Activated T-helper 17 cell treated with anti-CD3 and anti-CD28 coated beads, Interleukin-2, amount 50 U/mL, for 72 hours (primary cell): ENCODE data around the gene LIPA. TPM values are rescaled to one million over a fixed set of nuclear protein-coding genes. Genes with fewer than 3 reads are reported as not detected.
"Not testable (repeated sequence)": the region's sequence is repeated elsewhere in the genome, so short reads cannot be mapped to it uniquely, and the experiment has no call there.

Source experiments
- ATAC-seq: fragments of 150-1000 bp; cut with Tn5 transposase; replicated peaks from 2 replicates; pipeline ENCODE4 v1.10.0; 2021; ENCODE audit warnings: mild to moderate bottlenecking, moderate library complexity
- H3K27ac Mint-ChIP-seq: one replicate; pipeline ENCODE4 v1.8.0; 2022; ENCODE audit warnings: mixed read lengths
- H3K27me3 Mint-ChIP-seq: one replicate; pipeline ENCODE4 v1.8.0; 2022; ENCODE audit warnings: mixed read lengths
- H3K36me3 Mint-ChIP-seq: one replicate; pipeline ENCODE4 v1.8.0; 2022; ENCODE audit warnings: low read depth, mild to moderate bottlenecking, mixed read lengths
- H3K4me1 Mint-ChIP-seq: one replicate; pipeline ENCODE4 v1.8.0; 2022; ENCODE audit warnings: mixed read lengths
- H3K4me3 Mint-ChIP-seq: one replicate; pipeline ENCODE4 v1.8.0; 2022; ENCODE audit warnings: mild to moderate bottlenecking, mixed read lengths
- H3K9me3 Mint-ChIP-seq: one replicate; pipeline ENCODE4 v1.8.0; 2022; ENCODE audit warnings: mixed read lengths
- total RNA-seq, 2 donors: library from RNA; stranded (reverse); gene quantifications; one replicate each; pipeline ENCODE4 v1.2.3, GENCODE V29; 2022

The LIPA gene
- total RNA-seq, 2 donors from 2014 or later: 26.4 to 68.5 TPM

DNA sequence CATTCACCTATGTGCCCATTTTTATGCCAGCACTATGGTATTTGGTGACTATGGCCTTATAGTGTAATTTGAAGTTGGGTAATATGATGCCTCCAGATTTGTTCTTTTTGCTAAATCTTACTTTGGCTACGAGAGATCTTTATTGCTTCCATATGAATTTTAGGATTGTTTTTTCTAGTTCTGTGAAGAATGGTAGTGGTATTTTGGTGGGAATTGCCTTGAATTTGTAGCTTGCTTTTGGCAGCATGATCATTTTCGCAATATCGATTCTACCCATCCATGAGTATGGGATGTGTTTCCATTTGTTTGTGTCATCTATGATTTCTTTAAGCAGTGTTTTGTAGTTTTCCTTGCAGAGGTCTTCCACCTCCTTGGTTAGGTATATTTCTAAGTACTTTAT lies 60.3 kb downstream of the LIPA start:
- not testable (repeated sequence) for ATAC-seq, H3K27ac Mint-ChIP-seq, H3K27me3 Mint-ChIP-seq, H3K9me3 Mint-ChIP-seq, H3K4me1 Mint-ChIP-seq, H3K4me3 Mint-ChIP-seq, H3K36me3 Mint-ChIP-seq

DNA sequence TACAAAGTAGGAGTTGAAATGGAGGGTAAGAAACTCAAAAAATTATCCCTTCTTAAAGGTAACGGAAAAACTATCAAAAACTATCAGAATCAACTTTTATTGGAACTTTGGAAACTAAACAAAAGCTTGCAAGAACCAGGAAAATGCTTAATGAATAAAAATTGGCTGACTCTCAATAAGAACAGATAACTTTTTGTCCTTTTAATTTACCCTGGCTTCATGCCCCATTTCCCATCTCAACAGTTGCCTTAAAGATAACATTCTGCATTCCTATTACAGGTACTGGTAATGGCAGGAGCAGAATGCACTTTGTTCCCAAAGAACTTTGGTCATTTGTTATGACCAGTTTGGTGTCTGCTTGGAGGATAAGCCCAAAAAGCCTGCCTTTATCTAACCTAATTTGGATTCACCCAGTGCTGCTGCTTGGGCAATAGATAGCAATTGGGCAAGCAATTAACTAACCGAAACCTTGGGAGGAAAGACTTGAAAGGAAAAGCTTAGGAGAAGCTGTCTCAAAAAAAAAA lies 62.3 kb downstream of the LIPA start:
- Mint-ChIP-seq H3K9me3 (no peaks in the 10 kb centered on the region), H3K4me3 (no peak overlapping the region), H3K36me3 (no peaks in the 10 kb centered on the region), H3K27ac (no peak overlapping the region), H3K27me3 (peaks cover 10% of the 10 kb centered on the region), H3K4me1 (no peaks in the 10 kb centered on the region)
- no peak for ATAC-seq

DNA sequence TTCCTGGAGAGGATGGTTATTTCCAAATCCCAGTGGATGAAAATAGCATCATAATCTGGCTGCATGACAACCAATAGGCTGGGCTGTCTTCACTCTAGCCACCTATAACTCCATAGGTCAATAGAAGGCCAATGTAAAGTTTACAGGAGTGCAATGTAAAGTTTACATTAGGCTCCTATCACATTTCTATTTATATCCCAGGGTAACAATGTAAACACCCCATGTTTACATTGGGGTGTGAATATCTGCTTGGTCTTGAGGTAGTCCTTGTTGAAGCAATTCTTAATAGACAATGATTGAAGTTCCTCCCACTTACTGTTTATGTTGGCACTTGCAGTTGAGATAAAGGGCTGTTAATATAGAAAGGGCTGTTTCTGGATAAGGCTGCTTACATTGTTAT lies 65.9 kb downstream of the LIPA start:
- no peak for ATAC-seq
- H3K27me3 Mint-ChIP-seq: peaks cover 4% of the 10 kb centered on the region

DNA sequence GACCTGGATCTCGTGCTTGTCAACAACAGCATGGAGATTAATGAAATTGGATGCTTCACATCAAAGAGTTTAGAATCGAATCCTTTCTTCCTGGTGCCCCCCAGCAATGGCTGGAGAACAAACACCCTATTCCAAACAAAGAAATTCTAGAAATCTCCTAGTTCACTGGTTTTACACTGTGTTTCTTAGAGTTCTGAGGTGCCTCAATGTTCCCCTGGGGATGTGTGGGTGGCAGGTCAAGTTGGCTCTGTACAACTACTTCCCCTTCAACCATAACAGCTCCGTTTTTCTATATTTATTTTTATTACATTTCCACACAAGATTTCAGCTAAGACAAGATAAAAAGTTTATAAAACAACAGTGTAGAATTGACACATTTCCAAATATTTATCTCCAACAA lies 66.9 kb downstream of the LIPA start:
- no peak overlapping the region for H3K27ac Mint-ChIP-seq
- peaks cover 4% of the 10 kb centered on the region for H3K27me3 Mint-ChIP-seq
- no peak for ATAC-seq
- no peak overlapping the region for H3K4me3 Mint-ChIP-seq
- no peaks in the 10 kb centered on the region for H3K36me3 Mint-ChIP-seq
- no peaks in the 10 kb centered on the region for H3K9me3 Mint-ChIP-seq
- H3K4me1 Mint-ChIP-seq: no peaks in the 10 kb centered on the region

More for the DNA sequence above, 65.9 kb downstream of the LIPA start:
- Mint-ChIP-seq H3K36me3 (no peaks in the 10 kb centered on the region), H3K4me3 (no peak overlapping the region), H3K27ac (no peak overlapping the region), H3K9me3 (no peaks in the 10 kb centered on the region), H3K4me1 (no peaks in the 10 kb centered on the region)

DNA sequence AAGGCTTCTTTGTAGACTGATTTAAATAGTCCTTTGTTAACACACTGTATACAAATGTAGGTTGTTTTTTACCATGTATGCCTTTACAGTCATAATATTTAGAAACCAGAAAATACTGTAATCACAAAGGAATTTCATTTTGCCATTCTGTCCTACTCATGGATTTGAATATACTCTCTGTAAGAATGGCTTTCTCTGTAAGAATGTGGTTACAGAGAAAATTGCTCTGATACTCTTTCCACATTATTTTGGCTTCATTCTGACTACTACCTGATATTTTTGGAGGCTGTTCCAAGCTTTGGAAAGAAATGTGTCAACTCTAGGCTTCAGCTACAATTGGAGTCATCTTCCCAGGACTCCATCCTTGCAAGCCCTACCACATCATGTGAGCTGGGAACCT lies 68.0 kb downstream of the LIPA start:
- Mint-ChIP-seq H3K27me3 (peaks cover 4% of the 10 kb centered on the region), H3K4me3 (no peak overlapping the region), H3K36me3 (no peaks in the 10 kb centered on the region), H3K27ac (no peak overlapping the region), H3K4me1 (no peaks in the 10 kb centered on the region), H3K9me3 (no peaks in the 10 kb centered on the region)
- no peak for ATAC-seq

DNA sequence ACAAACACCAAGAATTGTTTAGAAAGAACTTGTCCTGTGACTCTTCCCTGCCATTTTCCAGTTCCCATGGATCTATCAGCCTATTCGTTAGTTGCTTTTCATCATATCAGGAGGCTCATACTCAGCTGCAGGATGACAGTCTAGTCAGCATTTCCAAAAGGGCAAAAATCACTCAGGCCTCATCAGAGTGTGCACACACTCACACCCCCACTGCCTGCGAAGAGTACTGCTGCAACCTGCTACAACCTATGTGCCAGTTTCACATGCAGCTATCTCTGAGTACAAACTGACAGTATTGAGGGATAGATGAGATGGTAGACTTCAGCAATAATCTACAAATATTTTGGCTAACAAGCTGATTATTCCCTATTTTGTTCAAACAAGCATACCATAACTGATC lies 68.7 kb downstream of the LIPA start:
- H3K27me3 Mint-ChIP-seq: peaks cover 4% of the 10 kb centered on the region

DNA sequence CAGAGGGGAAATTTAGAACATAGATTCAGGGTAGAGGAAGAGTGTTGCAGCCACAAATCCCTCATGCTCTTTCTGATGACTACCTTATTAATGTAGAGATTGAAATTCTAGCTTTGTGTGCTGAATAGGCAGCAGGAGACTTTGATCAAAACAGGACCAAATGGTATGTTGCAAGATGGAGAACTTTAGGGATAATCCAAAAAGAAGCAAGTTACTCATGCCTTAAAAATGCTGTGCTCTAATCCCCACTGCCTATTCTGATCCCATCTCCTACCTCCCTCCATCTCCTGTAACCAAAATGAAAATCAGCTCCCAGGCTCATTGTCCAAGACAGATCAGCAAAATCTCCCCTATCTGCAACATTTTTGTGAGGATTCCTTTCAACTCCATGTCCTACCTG lies 75.8 kb downstream of the LIPA start:
- ATAC-seq: no peak
- Mint-ChIP-seq H3K36me3 (no peaks in the 10 kb centered on the region), H3K4me1 (peaks cover 6% of the 10 kb centered on the region), H3K4me3 (no peak overlapping the region), H3K27ac (no peak overlapping the region), H3K9me3 (no peaks in the 10 kb centered on the region), H3K27me3 (peaks cover 24% of the 10 kb centered on the region)

More for the DNA sequence above, 68.7 kb downstream of the LIPA start:
- Mint-ChIP-seq H3K27ac (no peak overlapping the region), H3K9me3 (no peaks in the 10 kb centered on the region), H3K4me1 (no peaks in the 10 kb centered on the region), H3K36me3 (no peaks in the 10 kb centered on the region), H3K4me3 (no peak overlapping the region)
- ATAC-seq: peak; percentile 44

DNA sequence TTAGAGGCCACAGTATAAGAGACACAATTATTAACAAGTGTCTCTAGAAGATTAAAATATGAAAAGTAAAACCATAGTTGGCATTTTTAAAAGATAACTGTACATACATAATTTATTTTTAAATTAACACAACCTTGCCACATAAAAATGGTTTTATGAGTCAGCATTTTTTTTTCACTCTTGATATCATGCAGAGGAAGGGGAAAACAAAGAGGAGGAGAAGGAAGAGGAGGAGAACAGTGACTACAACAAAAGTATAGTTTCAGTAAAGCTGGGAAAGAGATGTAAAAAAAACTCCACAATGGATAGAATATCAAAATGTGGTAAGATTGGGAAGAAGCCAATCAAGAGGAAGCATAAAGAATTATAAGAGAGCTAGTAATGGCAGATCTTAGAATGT lies 78.5 kb downstream of the LIPA start:
- Mint-ChIP-seq H3K4me1 (peaks cover 6% of the 10 kb centered on the region), H3K4me3 (no peak overlapping the region), H3K36me3 (no peaks in the 10 kb centered on the region), H3K9me3 (no peaks in the 10 kb centered on the region), H3K27ac (no peak overlapping the region), H3K27me3 (peaks cover 28% of the 10 kb centered on the region)
- ATAC-seq: no peak

DNA sequence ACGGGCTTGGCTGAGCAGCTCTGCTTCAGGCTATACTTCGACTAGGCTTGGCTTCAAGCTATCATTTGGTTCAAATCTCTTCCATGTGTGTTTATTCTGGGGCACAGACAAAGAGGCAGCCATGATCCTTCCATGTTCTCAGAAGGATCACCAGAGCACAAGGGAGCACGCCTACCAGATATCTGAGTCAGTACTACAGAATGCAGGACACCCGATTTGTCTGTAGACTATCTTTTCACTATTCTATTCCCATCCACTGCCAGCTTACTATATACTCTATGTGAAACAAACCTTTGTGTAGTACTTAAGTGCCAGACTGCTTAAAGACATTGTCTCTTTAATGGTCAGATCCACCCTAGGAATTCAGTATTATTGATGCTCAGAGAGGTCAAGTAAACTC lies 79.6 kb downstream of the LIPA start:
- no peak overlapping the region for H3K4me3 Mint-ChIP-seq
- no peaks in the 10 kb centered on the region for H3K36me3 Mint-ChIP-seq
- peaks cover 28% of the 10 kb centered on the region for H3K27me3 Mint-ChIP-seq
- H3K9me3 Mint-ChIP-seq: no peaks in the 10 kb centered on the region
- ATAC-seq: no peak
- H3K4me1 Mint-ChIP-seq: peaks cover 6% of the 10 kb centered on the region
- H3K27ac Mint-ChIP-seq: no peak overlapping the region

DNA sequence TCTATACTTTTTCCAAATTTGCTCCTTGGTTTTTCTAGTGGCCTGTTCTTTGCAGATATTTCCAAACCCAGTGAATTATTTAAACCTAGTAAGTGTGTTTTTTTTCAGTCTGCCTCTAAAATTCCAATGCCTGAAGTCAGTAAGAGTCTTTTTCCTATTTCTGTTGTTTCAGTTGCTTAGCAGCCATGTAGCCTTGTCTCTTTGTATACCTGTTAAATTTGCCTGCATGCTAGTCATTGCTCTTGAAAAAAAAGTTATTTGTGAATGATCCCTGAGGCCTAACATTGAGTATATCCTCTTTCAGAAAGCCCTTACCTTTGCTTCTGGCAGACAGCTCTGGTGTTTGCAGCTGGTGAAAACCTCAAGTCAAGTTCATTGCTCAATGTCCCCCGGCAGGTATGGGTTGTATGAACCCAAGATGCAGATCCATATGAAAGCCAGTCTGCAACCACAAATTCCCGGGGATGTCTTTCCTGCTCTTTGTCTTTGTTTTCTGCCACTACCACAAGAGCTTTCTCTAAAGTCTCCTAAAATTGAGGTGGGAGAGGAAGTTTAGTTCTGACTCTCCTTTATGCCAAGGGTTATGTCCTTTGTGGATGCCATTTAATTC lies 80.2 kb downstream of the LIPA start:
- Mint-ChIP-seq H3K27ac (no peak overlapping the region), H3K4me1 (peaks cover 6% of the 10 kb centered on the region), H3K36me3 (no peaks in the 10 kb centered on the region), H3K4me3 (no peak overlapping the region), H3K27me3 (peaks cover 28% of the 10 kb centered on the region), H3K9me3 (no peaks in the 10 kb centered on the region)
- no peak for ATAC-seq

DNA sequence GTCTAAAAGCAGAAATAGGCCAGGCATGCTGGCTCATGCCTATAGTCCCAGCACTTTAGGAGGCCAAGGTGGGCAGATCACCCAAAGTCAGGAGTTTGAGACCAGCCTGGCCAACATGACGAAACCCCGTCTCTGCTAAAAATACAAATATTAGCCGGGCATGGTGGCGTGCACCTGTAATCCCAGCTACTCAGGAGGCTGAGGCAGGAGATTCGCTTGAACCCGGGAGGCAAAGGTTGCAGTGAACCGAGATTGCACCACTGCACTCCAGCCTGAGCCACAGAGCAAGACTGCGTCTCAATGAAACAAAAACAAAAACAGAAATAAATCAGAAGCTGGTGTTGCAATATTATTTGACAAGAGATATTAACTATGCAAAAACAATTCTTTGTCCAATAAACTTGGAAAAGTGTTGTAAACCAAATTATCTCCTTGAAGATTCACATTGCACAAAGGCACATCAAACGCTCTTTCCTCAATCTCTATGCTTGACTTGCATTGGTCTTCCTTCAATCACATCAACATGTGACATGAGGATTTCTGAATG lies 83.1 kb downstream of the LIPA start:
- H3K4me1 Mint-ChIP-seq: peaks cover 26% of the 10 kb centered on the region
- peaks cover 28% of the 10 kb centered on the region for H3K27me3 Mint-ChIP-seq
- H3K27ac Mint-ChIP-seq: not testable (repeated sequence)

DNA sequence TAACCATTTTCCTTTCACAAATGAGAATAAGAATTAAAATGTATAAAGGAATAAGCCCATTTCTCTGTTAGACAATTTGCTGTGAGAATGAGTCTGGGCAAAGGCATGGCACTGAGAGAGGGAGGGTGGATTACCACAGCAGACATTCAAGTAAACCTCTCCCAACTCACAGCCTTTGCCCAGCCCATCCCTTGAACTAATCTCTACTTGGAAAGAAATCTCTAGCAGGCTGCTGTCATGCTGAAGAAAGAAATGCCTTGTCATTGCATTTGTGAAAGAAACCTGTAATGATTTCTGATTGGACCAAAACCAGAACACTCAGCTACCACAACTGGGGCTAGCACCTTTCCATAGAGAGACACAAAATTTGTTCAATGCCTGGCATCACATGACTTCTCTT lies 83.7 kb downstream of the LIPA start:
- H3K36me3 Mint-ChIP-seq: no peaks in the 10 kb centered on the region
- H3K27ac Mint-ChIP-seq: no peak overlapping the region
- no peak overlapping the region for H3K4me3 Mint-ChIP-seq
- no peaks in the 10 kb centered on the region for H3K9me3 Mint-ChIP-seq
- ATAC-seq: no peak
- H3K4me1 Mint-ChIP-seq: peaks cover 27% of the 10 kb centered on the region
- H3K27me3 Mint-ChIP-seq: peaks cover 23% of the 10 kb centered on the region

More for the DNA sequence above, 83.1 kb downstream of the LIPA start:
- ATAC-seq, H3K36me3 Mint-ChIP-seq, H3K4me3 Mint-ChIP-seq, H3K9me3 Mint-ChIP-seq: not testable (repeated sequence)

DNA sequence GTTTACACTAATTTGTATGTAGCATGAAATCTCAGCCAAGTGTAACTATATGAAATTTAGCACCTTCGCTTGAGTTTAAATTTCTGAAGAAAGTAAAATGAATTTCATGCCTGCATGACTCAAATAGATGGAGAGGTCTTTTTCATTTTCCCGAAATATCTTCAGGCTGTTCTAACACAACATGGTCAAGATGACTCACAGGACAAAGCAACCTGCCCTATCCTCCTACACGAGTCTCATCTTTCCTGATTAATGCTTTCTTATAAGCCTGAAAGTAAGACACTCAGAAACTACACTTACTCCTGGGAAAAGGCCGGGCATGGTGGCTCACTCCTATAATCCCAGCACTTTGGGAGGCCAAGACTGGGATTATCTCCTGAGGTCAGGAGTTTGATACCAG lies 85.7 kb downstream of the LIPA start:
- H3K4me3 Mint-ChIP-seq: peak overlapping the region; percentile 29
- H3K27me3 Mint-ChIP-seq: peaks cover 5% of the 10 kb centered on the region
- no peak overlapping the region for H3K27ac Mint-ChIP-seq
- no peaks in the 10 kb centered on the region for H3K9me3 Mint-ChIP-seq
- peaks cover 23% of the 10 kb centered on the region for H3K4me1 Mint-ChIP-seq
- peak; percentile 36 for ATAC-seq
- H3K36me3 Mint-ChIP-seq: no peaks in the 10 kb centered on the region

DNA sequence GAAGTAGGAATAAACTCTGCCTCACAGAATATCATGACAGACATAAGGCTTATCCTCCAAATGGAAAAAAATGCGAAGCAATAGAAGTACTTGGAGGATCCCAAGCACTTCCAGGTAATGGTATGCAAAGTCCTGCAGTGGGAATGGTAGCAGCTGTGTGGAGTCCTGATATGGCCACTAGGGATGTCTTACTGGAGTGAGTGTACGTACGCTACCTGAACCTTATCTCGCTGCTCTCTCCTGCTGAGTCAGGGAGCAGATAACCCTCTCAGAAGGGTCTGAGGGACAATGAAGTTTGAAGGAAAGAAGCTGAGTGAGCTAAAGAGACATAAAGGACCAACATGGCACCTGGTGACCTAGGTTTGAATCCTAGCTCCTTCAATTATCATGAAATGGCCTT lies 86.7 kb downstream of the LIPA start:
- Mint-ChIP-seq H3K36me3 (no peaks in the 10 kb centered on the region), H3K4me1 (peaks cover 23% of the 10 kb centered on the region), H3K27me3 (peaks cover 3% of the 10 kb centered on the region), H3K27ac (no peak overlapping the region), H3K9me3 (no peaks in the 10 kb centered on the region), H3K4me3 (peak overlapping the region; percentile 71)
- no peak for ATAC-seq

DNA sequence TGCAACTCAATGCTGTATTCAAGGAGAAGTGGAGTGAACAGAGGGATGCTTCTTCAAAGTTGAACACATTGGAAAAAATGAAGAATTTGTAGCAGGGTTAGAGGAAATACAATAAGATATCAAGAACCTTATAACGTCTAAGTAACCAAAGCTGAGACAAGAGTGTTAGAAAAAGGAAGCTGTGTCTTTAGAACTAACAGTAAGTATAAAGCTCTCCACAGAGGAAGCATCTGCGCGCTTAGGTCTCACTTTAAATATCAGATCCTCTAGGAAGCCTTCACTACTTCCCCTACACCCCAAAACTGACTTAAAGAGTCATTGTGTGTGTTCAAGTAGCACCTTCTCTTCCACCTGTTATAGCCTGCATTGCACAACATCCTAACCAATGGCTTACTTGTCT lies 87.5 kb downstream of the LIPA start:
- Mint-ChIP-seq H3K27me3 (peaks cover 3% of the 10 kb centered on the region), H3K4me3 (peak overlapping the region; percentile 71), H3K9me3 (no peaks in the 10 kb centered on the region), H3K27ac (peak overlapping the region; percentile 80), H3K36me3 (no peaks in the 10 kb centered on the region), H3K4me1 (peaks cover 23% of the 10 kb centered on the region)
- no peak for ATAC-seq
